GM12801 (cell line): ENCODE measurements around the gene HDAC9.

Experiments
- CTCF ChIP-seq: IDR thresholded peaks from one replicate; pipeline ENCODE4 v1.5.1; 2011; ENCODE audit warnings: control low read depth; ENCODE audit not compliant: insufficient read length; ENCODE audit errors: extremely low read depth

Gene HDAC9

GRCh38 chr7:18495412-18496340 is at the start of gene HDAC9:
Gene HDAC9 (plus strand): TSS chr7:18495749. CDS start chr7:18496303, 554 bp downstream.
- no peak for TF ChIP-seq CTCF

GRCh38 chr7:18445916-18446520 is 49.5 kb upstream of the HDAC9 start:
- TF ChIP-seq CTCF = no peak

- TF ChIP-seq CTCF = no peak
These were observed 45.5 kb upstream of the HDAC9 start for GRCh38 chr7:18450019-18450418.

GRCh38 chr7:18455606-18456005 is 39.9 kb upstream of the HDAC9 start:
- no peak for TF ChIP-seq CTCF

GRCh38 chr7:18457832-18458231 is 37.7 kb upstream of the HDAC9 start:
- TF ChIP-seq CTCF = no peak

GRCh38 chr7:18458830-18459229 is 36.7 kb upstream of the HDAC9 start:
- no peak for TF ChIP-seq CTCF

- no peak for TF ChIP-seq CTCF
These were observed 35.9 kb upstream of the HDAC9 start for GRCh38 chr7:18459484-18460245.
